ENCODE measurements around the gene ANTXR1.

ANTXR1 gene

DNA sequence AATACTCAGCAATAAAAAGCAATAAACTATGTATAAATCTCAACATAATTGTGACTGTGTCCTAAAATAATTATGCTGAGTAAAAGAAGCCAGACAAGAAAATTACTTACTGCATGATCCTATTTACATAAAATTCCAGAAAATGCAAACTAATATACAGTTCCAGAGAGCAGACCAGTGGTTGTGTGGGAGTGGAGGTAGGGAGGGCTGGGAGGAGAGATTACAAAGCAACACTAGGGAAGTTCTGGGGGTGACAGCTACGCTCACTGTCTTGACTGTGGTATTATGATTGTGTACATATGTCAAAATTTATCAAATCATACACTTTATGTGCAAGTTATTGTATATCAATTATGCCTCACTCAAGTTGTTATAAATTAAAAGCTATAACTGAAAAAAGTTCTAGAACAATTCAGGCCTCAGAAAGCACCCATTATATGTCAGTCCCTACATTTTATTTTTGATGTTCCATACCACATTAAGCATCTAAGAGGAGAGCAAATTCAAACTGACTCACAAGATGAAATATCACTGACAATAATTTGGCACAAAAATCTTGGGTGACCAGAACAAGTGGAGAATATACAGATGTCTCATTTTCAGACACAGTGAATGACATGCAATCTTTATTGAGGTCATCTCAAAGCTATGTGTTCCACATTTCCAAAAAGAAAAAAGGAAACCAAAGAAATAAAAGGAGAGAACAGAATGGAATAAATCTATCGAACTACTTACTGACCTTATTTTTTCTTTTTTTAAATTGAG is 85.1 kb downstream of the ANTXR1 start:
- no peak for DNase-seq (ENCODE audit: low read depth in 2 of 2)

DNA sequence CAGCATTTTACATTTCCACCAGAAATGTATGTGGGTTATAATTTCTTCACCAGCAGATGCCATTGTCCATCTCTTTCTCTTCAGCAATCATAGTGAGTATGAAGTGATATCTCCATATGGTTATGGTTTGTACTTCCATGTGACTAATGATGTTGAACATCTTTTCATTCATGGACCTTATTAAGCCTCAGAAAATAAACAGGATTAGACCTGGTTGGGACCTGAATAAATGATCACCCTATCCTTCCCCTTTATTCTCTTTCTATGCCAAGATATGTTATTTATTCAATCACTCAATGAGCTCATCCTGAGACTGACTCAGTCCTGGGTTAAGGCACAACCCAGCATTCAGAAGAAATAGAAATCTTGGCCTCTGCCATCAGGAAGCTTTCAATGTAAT is 86.6 kb downstream of the ANTXR1 start:
- no peak for DNase-seq (ENCODE audit: low read depth in 2 of 2)

DNA sequence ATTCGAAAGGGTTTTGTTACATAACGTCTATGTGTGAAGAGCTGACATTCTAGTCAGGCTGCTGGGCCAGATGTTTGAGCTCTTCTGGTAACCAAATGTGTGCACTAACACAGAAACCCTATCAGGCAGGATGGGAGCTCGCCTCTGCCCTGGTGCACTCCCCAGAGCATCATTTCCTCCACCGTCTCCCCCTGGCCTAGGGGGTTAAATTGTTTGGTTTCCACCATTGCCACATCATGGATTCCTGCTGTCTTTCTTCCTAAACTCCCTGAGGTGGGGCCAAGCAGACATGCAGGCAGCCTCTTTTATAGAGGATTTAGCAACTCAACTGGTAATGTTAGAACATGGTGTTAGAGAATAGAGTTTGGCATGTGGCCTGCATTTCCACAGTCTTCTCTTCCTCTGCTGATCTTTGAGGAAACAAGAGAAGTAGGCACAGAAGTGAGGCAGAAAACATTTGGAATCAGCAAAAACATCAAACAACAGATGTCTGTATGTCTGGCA is 87.3 kb downstream of the ANTXR1 start:
- no peak for DNase-seq (ENCODE audit: low read depth in 2 of 2)

DNA sequence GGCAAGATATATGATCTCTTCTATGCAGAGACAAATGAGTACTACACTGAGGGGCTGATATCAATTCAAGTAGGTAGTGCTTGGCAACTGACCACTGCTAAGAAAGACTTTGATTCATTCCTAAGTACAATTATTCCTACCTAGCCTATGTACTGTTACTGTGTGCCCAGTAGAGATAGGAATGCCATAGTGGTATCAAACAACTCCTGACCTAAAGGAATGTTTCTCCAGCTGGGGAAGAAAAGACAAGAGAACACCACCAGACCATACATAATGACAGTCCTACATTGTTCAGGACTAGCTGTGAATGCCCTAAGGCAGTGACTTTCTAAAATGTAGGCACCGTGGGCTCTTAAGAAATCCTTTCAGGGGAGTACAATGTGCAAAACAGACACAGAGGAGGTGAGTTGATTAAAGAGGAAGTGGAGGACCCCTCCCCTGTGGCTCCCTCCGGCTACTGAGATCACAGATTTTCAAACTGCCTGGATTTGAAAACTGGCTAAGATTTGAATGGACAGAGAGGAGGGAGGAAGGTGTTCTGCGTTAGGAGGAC is 89.1 kb downstream of the ANTXR1 start:
- DNase-seq (ENCODE audit: low read depth in 2 of 2) = no peak

DNA sequence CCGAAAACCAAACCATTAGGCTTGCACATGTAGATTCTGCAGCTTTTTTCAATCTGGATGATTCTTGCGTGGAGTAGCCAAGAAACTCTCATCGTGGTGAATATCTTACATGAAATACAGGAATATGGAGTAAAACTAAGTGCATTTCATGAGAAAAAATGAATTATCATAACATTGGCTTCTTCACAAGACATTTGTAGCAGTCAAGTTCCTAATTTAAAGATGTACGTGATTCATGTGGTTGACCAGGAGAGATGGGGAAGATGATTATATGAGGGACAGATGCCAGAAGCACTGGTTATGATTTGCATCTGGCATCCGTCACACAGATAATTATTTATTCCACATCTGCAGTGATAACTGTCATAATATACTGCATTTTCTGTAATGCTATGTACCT is 90.4 kb downstream of the ANTXR1 start:
- no peak for DNase-seq (ENCODE audit: low read depth in 2 of 2)

DNA sequence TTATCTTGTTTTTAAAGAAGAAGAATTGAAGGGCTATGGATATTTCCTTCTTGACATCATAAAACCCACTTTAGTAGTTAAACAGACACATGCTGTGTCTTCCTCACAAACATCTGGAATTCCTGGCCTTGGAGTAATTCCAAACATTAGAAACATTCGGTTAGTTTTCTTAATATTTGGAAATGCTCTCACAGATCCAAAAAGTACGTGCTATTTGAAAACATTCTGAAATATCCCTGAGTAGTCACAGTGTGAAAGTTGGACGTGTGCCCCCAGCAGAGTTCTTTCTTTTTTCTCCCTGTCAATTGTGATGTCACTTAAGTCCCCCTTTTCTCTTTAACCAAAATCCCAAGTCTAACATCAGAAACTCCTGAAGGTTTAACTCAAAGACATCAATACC is 91.3 kb downstream of the ANTXR1 start:
- DNase-seq (ENCODE audit: low read depth in 2 of 2) = no peak

DNA sequence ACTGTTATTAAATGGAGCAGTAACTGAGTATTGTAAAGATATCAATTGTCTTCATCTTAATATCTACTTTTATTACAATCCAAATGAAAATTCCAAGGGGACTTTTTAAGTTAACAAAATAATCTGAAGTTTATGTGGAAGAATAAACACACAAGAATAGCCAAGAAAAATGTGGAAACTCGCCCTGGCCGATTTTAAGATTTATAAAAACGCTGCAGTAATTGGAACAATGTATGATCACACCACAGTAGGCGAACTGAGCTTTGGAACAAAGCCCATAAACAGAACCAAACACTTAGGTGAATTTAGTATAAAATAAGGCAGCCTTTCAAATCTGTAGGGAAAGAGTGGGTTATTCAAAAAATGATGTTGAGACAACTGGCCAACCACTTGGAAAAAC is 96.3 kb downstream of the ANTXR1 start:
- no peak for DNase-seq (ENCODE audit: low read depth in 2 of 2)

DNA sequence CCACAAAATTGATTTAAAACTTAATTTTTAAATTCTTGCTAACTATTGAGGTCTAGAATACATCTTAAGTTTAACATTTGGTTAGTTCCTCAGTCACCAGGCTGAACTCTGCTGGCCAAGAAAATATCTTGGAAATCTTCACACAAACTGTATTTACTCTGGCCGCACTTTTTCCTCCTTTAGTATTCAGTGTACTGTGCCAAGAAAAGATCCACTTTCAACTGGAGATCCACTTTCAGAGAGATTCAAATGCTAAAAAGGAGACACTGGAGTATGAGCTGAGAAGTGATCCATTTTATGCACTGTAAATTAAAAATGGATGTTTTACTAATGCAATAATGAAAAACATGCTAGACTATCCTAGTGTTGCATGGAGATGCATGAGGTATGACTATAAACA is 98.1 kb downstream of the ANTXR1 start:
- DNase-seq (ENCODE audit: low read depth in 2 of 2) = no peak

DNA sequence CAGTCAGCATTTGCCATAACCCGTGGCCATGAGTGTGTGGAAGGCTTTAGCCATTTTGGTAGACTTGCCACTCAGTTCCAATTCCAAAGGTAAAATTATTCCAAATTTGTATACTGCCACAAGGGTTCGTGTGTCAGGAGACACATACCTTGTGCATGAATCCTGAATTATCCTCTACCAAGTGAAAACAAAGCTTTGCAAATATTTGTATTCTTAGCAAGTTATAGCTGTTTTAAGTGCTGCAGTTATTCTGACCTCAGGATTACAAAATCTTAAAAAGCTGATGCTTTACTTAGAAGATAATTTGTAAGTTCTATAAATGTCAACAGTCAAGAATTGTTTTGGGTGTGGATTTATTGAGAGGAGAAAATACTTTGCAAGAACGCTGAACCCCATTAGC is 100.6 kb downstream of the ANTXR1 start:
- DNase-seq (ENCODE audit: low read depth in 2 of 2) = no peak

DNA sequence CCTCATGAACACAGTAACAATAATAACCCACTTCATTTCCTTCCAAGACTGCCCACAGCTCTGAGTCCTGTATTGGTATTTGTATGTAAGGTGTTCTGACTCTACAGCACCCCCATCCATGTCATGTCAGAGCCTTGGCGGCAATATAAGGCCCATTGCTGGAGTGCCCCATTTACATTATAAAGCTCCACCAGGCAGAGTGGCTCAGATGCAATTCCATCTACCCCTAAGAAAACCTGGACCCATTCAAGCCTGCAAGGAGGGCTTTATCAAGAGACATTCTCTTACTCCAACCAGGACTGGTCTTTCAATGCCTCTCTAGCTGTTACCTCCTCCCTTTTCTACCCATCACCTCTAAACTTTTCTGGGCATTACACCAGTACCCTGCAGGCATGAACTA is 101.6 kb downstream of the ANTXR1 start:
- DNase-seq (ENCODE audit: low read depth in 2 of 2) = no peak

DNA sequence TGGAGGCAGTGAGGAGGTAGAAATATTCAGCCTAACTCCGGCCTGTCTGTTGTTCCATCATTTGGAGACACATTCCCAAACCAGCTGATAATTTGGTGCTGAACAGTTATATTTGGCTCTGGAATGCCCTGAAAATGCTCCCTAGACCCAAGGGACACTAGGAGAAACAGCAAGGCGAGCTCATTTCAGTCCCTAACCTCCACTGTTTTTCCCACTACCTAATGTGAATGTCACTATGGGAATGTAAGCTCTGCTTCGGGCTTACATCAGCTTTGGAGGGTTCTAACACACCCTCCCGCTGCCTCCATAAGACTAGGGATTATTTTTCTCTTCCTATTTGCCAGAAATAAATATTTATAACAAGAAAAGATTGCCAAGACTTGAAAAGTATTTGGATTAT is 103.5 kb downstream of the ANTXR1 start:
- no peak for DNase-seq (ENCODE audit: low read depth in 2 of 2)

DNA sequence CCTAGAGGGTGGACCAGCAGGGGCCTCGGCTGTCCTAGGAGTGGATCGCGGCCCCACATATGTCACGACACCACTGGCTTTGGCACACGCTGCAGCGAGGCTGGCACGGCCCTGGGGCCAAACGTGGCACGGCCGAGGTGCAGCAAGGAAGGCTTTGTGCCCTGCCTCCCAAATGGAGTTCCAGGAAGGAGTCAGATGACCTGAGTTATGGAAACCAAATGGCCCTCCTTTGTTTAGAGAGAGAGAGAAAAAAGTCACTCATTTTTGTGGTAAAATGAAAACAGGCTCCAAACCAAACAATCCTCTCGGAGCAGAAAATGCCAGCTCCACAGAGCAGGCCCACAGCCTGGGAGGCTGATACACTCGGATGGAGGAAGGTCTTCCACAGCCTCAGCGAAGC is 105.6 kb downstream of the ANTXR1 start:
- DNase-seq (ENCODE audit: low read depth in 2 of 2) = no peak

DNA sequence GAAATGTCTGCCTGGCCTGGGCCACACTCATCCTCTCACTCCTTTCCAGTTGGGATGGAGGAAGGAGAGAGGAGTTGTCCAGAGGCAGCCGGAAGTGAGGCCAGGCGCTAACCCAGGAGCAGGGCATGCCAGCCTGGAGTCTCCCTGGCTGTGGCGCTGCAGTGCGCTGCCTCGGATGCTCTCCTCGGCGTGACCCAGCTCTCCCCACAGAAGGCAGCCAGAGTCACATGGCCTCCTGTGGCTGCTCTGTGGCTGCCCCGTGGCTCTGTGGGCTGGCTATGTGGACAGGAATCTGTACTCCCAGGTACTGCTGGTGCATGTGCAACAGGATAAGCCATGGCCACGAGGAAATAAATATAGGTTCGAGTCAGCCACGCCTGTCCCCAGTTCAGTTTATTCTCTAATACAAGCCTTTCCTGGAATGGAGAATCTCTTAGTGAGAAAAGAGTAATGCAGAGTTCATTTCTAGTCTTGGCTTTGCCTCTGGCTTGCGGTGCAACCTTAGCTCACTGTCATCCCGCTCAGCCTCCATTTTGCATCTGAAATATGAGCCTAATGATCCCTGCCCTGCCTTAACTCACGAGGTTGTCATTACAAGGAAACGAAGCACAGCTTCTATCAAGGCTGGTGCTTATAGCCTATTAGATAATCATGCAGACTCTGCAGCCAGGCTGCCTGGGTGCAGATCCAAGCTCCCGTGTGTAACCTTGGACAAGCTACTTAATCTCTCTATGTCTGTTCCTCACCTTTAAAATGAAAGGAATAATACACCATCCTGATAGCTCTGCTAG is 106.3 kb downstream of the ANTXR1 start:
- DNase-seq (ENCODE audit: low read depth in 2 of 2) = no peak

DNA sequence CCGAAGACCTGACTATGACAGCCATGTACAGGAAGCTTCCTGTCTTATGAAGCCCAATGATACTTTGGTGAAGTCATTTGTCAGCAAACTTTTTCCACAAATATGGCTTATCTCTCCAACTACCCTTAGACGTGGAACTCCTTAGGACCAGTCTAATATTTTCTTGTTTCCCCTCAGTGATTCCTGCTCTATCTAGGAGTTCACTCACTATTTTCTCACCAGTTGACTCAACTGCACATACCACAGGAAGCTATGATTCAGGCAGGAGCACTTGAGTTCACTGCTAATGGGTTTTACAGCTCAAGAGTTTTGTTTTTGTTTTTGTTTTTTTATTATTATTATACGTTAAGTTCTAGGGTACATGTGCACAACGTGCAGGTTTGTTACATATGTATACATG is 109.3 kb downstream of the ANTXR1 start:
- DNase-seq (ENCODE audit: low read depth in 2 of 2) = no peak

DNA sequence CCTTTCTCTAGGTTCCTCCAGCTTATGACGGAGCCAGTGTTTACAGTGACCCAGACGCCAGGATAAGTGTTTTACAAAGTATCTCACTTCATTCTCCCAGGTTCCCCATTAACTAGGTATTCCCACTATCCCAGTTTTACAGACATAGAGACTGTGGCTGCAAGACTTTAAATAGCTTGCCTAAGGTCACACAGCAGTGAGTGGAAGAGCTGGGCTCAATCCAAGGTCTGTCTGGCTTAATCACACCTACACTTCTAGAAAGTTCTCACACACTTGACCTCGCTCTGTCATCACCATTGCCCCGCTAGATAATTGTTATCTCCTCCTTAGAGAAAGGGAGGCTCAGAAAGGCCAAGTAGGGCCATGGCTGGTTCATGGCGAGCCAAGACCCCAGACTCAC is 110.2 kb downstream of the ANTXR1 start:
- no peak for DNase-seq (ENCODE audit: low read depth in 2 of 2)

DNA sequence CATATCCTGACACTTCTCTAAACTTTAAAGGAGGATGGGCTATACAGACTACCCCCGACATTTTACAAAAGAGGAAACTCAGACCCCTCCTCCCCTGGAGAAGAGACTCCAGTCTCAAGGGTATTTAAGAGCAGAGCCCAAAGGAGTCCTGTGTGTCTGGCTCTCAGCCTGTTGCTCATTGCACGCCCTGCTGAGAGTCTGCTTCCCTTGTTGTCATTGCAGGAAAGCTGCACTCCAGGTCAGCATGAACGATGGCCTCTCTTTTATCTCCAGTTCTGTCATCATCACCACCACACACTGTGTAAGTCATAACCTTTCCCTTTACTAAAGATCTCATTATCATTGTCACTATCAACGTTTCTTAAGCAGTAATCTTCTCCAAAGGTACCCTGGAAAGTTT is 111.4 kb downstream of the ANTXR1 start:
- no peak for DNase-seq (ENCODE audit: low read depth in 2 of 2)

DNA sequence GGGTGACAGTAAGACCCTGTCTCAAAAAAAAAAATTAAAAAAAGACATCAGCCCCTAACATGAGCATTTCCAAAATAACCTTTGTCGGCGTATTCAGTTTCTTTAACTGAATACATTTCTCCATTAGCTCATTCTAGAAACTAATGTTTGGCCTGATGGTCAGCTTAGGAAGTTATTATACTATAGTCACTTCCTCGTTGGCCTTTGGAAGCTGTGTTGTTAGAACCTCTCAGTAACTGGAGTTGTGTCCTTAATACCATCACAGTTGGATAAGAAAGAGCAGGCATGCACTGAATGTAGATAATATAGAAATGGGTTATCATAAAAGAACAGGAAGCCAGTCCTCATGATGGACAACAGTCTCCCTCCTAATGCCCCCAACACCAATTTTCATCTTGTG is 112.8 kb downstream of the ANTXR1 start:
- DNase-seq (ENCODE audit: low read depth in 2 of 2) = no peak

DNA sequence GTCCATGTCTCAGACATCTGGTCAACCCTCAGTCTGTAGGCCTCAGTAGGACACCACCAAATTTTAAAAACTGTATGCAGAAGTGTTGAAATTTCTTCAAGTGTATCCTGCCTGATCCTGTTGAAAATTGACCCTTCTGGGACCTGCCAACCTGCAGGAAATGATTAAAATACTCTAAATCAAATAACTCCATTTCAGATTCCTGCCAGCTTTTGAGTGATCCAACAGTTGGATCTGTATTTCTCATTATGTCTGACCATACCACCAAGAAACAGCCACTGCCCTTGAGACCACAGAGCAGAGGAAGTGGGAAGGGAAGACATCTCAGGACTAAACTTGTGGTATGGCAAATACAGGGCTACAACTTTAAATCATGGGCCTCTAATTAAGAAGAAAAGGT is 113.4 kb downstream of the ANTXR1 start:
- DNase-seq (ENCODE audit: low read depth in 2 of 2) = no peak

DNA sequence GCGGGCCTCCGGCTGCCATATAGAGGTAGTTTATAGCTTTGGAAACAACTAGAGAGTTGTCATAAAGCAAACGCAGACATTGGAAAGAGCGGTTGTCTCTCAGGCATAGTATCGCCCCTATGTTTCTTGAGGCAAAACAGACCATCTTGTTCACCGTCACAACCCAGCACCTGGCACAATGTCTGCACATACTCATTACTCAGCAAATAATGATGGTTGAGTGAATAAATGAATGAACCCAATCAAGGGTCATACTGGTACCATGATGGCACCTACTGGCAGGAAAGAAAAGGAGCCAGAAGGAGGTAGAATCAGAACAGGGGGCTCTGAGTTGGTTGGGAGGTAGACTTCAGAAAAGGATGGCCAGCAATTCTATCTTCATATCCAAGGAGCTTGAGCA is 118.5 kb downstream of the ANTXR1 start:
- DNase-seq (ENCODE audit: low read depth in 2 of 2) = no peak

DNA sequence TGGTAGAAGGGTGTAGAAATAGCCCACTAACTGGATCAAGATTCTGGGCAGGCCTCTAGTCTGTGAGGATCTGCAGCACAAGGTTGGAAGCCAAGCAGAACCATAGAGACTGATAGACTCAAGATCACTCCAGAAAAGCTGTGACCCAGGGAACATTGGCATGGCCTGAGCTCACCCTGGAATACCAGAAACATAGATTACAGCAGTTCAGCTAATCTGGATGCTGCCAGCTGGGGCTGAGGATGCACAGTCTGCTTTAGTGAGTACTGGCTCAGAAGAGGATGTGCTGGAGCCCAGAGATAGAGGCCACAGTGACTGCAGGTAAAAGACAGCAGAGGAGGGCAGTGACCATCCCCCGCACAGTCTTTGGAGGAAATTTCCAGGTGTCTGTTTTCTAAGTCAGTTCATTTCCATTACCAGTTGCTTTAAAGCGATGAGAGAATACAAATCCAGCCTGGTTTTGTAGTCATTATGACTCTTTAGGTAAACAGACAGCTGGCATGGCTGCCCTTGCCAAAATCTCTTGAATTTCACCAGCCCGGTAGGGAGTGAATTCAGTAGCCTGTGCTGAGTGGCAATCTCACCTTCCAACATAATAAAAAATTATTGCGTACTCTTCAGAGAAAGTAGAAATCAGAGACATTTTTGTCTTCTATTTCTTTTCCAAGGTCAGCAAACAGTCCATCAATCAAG is 119.2 kb downstream of the ANTXR1 start:
- no peak for DNase-seq (ENCODE audit: low read depth in 2 of 2)

DNA sequence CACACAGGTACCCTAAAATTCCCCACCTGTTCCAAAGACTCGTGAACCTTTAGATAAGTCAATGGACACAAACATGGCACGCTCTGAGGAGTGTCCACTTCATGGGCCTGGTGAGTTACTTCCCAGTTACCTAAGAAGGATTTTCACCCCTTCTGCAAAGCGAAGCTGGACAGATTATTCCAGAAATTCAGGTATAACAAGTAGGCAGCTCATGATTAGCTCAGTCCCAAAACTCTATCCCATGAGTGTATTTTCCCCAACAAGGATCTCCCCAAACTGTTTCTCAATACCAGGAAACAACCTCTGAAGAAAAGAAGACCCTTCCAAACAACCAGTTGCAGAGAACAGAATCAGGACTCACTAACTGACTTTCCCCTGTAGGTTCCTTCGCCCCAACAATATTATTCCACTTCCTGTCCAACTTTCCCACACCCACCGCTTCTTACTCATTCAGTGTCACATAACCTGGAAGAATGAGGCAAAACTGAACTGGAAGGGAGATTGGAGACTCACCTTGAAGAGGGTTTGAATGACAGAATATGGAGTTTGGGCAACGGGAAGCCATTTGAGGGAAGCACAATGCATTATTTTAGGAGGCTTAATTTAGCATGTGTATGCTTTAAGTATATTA is 120.1 kb downstream of the ANTXR1 start:
- no peak for DNase-seq (ENCODE audit: low read depth in 2 of 2)

DNA sequence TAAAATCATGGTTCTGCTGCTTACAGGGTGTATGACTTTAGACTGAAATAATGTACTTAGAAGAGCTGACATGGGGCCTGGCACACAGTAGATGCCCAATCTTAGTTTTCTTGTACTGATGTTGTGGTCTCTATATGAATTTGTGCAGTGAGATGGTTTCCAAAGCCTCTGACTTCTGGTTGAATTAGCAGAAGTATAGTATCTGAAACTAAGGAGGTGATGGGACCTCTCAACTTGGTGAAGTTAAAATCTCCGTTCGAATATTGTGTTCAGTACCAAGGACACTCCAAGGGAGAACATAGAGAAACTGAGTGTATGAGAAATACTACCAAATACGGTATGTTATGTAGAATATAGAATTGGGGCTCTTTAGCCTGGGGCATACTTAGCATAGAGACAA is 120.9 kb downstream of the ANTXR1 start:
- no peak for DNase-seq (ENCODE audit: low read depth in 2 of 2)
